ENCODE measurements around the gene FARS2.

Gene FARS2

DNA sequence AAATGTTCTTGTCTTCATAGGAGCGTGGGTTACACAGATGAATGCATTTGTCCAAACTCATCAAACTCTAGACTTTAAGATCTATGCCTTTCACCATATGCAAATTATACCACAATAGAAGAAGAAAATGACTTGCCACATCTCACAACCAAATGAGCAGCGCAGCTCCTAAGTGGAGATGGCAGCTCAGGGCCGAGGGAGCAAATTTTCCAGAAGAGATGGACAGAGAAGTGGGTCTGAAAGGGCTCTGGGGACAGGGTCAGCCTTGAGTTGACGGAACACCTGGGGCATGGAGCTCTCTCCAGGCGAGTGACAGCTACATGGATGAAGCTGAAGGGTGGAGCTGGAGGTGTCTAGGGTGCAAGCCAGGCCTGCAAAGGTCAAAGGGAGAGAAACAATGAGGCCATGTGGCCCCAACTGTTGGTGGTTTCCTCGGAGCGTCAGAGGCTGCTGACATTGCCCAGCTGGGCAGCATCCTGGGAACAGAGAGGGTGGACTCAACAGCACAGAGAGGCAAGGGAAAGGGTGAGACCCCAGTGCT is 517.1 kb downstream of the FARS2 start:
- TF ChIP-seq, protein P1, sequence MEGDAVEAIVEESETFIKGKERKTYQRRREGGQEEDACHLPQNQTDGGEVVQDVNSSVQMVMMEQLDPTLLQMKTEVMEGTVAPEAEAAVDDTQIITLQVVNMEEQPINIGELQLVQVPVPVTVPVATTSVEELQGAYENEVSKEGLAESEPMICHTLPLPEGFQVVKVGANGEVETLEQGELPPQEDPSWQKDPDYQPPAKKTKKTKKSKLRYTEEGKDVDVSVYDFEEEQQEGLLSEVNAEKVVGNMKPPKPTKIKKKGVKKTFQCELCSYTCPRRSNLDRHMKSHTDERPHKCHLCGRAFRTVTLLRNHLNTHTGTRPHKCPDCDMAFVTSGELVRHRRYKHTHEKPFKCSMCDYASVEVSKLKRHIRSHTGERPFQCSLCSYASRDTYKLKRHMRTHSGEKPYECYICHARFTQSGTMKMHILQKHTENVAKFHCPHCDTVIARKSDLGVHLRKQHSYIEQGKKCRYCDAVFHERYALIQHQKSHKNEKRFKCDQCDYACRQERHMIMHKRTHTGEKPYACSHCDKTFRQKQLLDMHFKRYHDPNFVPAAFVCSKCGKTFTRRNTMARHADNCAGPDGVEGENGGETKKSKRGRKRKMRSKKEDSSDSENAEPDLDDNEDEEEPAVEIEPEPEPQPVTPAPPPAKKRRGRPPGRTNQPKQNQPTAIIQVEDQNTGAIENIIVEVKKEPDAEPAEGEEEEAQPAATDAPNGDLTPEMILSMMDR (conservative IDR thresholded peaks at IDR 0.05; ENCODE audit: low read depth), result no peak
- H3K27ac ChIP-seq, result no peak overlapping the region
- ChIA-PET POLR2A (ENCODE audit: low non-redundant PET) (interaction anchor here (0.6 kb wide), 1 partner anchor 10 kb away, joined by 3 read pairs; no protein-coding TSS in a partner anchor), CTCF (interaction anchor here (0.6 kb wide), 1 partner anchor 159 kb away, joined by 7 read pairs; no protein-coding TSS in a partner anchor)
- no peak for DNase-seq (ENCODE audit: low spot score)

DNA sequence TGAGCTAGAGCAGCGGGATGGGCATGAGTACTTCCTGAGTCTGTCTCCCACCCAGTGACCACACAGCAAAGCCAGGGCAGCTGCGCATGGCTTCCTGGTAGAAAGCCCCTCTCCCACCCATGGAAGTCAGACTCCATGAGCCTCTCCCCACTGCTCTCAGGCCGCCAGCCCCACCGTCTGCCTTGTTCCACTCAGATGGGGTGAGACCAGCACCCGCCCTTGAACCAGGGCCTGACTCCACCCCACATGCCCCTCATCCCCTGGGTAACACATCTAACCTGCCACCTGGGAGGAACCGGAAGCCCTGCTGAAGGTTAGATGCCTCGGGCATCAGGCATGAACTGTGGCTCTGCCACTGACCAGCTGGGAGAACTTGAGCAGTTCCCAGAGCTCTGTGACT is 517.6 kb downstream of the FARS2 start:
- CTCF ChIA-PET, result no interaction called here
- POLR2A ChIA-PET (ENCODE audit: low non-redundant PET), result no interaction called here

DNA sequence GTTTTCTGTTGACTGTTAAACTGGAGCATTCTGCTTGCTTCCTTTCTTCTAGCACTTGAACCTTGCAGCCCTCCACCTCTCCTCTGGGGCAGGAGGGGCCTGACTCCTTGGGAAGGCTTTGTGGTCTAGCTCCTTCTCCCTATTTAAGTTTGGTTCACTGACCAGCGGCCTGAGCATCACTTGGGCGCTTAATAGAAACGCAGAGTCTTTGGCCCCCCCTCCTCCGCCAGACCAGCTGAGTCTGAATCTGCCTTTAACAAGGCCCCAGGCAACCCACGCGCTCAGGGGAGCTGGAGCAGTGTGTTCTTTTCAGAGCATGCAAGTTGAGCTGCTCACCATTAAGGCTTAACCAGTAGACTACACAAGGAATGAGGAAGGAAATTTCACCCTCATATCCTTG is 519.7 kb downstream of the FARS2 start:
- ChIA-PET CTCF (no interaction called here), POLR2A (ENCODE audit: low non-redundant PET) (no interaction called here)
- TF ChIP-seq, protein P1 (conservative IDR thresholded peaks at IDR 0.05; ENCODE audit: low read depth), result no peak
- no peak overlapping the region for H3K27ac ChIP-seq
- DNase-seq (ENCODE audit: low spot score), result no peak

More for the DNA sequence above, 517.6 kb downstream of the FARS2 start:
- no peak for DNase-seq (ENCODE audit: low spot score)
- H3K27ac ChIP-seq, result no peak overlapping the region
- TF ChIP-seq, protein P1 (conservative IDR thresholded peaks at IDR 0.05; ENCODE audit: low read depth), result no peak

DNA sequence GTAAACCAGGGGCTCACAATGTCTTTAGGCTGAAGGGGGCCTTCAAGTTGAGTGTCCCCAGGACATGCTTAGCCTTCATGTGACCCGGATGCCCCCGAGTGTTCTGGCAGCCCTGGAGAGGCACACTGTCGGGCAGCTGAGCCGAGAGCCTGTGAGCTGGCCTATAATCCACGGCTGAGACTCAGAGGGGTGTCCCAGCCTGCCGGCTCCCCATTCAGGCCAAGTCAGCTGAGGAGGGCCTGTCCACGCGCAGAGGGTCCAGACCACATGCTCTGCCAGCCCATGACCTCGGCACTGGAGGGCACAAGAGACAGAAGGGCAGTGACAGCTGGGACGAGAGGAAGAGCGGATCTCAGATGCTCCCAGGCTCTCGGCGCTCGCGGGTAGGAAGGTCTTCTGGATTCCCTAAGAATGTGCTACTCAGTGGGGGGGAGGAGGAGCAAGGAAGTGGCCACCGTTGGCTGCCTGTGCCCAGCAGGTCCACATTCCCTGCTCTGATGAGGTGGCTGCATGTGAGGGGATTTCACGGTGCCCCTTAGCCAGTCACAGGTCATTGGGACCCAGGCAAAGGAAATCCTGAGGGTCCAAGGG is 520.7 kb downstream of the FARS2 start:
- TF ChIP-seq, protein P1 (conservative IDR thresholded peaks at IDR 0.05; ENCODE audit: low read depth), result no peak
- no peak overlapping the region for H3K27ac ChIP-seq
- CTCF ChIA-PET, result no interaction called here
- DNase-seq (ENCODE audit: low spot score), result no peak
- POLR2A ChIA-PET (ENCODE audit: low non-redundant PET), result no interaction called here

DNA sequence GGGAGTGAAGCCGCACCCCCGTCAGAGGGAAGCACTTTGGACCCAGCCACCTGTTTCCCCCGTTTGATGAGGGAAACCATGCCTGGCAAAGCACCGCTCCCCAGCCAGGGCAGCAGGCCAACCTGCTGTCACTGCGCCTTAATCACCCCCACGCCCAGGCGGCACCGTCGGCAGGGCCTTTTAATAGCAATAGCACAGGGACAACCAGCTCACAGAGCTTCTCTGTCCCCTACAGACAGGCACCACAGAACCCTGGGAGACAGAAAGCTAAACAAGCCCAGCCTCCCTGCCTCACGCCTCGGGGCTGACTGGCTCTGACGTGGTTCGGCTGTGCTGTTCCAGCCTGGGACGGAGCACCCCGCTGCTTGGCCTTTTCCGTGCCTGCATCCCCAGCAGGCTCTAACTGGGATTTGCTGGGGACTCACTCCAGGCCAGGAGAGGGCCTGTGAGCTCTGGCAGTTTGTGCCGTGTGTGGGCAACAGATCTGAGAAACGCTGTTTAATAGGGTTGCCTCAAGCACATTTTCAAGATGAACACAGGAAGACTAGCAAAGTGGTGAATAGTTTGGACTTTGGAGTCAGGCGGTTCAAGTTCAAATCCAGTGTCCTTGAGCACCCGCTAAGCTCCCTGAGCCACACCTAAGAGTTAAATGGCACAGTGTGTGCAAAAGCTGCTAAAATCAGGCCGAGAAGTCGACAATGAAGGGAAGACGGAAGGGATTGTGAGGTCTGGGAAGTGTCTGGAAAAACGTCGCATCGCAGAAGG is 521.7 kb downstream of the FARS2 start:
- H3K27ac ChIP-seq, result no peak overlapping the region
- CTCF ChIA-PET, result no interaction called here
- DNase-seq (ENCODE audit: low spot score), result no peak
- POLR2A ChIA-PET (ENCODE audit: low non-redundant PET), result no interaction called here
- TF ChIP-seq, protein P1 (conservative IDR thresholded peaks at IDR 0.05; ENCODE audit: low read depth), result no peak

DNA sequence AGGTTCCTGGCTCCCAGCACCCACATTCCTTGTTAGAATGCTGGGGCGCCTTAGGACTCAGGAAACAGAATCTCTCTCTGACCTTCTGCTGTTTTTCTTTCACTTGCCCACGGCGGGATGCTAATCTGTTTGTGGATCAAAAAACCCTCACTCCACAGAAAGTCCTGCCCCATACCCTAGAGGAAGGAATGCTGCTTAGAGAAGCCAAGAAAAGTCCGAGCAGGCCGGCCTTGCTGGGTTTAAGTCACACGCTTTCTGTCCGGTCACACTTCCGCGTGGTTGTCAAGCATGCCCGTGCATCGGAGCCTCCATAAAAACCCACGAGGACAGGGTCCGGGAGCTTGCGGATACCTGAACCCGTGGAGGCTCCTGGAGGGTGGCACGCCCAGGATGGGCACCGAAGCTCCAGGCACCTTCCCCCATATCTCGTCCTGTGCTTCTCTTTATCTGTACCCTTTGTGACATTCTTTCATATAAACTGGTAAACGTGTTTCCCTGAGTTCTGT is 522.3 kb downstream of the FARS2 start:
- DNase-seq (ENCODE audit: low spot score), result no peak
- TF ChIP-seq, protein P1 (conservative IDR thresholded peaks at IDR 0.05; ENCODE audit: low read depth), result no peak
- POLR2A ChIA-PET (ENCODE audit: low non-redundant PET), result no interaction called here
- H3K27ac ChIP-seq, result no peak overlapping the region
- CTCF ChIA-PET, result no interaction called here
